ENCODE results near the gene CCNQ.
"Not testable (repeated sequence)": the region's sequence is repeated elsewhere in the genome, so short reads cannot be mapped to it uniquely, and the experiment has no call there.

CCNQ gene

DNA sequence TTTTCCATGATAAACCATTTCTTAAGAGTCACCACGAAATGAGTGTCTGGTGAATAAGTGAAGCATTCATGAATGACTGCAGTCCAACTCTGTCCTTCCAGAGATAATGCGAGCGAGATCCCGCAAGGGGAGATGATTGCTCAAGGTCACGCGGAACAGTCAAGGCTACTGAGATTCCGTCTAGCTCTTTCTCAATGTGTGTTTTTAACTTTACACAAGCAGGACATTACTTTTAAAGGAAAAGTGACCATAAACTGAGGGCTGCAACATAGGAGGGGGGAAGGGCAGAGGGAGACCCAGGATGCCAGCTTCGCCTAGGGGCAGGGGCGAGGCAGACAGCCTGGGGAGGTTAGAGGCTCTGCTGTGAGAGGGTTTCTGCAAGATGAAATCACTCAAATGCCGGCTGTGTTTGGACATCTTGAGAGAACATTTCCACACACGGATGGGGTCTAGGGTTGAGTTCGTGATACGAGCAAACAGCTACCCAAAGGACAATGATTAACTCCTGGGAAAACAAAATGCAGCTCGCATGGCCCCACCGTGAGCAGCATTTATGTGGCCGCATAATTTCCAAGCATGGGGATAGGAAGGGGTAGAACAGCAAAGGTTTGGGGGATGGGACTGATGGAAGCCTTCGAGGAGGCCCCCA lies 23.8 kb upstream of the CCNQ start:
- DNase-seq, result no peak

DNA sequence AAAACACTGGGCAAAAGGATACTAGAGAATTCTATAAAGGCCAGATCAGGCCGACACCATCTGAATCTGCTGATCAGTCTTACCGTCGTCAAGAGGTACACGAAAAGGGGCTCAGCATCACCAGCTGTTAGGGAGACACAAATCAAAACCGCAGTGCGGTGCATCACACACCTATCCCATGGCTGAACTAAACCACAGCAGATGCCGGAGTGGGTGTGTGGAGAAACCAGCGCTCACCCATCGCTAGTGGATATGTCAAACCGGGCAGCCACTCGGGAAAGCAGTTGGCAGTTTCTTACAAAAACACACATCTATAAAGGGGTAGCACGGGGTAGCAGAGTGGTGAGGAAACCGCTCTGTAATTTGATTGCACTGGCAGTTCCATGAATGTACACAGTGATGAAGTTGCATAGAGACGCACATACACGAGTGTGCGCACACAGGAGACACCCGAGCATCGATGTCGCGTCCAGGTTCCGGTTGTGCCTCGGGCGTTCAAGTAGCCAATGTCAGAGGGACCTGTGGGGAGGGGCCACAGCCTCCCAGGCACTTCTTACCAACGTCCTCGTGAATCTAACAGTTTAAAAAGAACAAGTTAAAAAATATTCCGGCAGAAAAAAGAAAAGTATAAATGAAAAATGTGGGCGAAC lies 23.1 kb upstream of the CCNQ start:
- no peak for DNase-seq

DNA sequence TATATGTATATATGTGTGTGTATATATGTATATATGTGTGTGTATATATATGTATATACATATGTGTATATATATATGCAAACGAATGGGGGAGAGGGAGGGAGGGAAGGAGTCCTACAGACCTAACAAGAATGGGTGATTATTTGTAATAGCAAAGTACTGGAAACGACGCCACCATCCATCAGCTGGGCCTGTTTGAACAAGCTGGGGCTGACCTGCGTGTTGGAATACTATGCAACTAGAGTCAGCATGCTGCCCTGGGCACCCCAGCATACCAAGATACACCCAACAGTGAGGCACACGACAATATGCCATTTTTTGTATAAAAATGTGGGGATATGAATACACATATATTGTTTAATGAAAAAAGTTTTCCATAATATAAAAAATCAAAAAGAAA lies 21.6 kb upstream of the CCNQ start:
- DNase-seq, result no peak

DNA sequence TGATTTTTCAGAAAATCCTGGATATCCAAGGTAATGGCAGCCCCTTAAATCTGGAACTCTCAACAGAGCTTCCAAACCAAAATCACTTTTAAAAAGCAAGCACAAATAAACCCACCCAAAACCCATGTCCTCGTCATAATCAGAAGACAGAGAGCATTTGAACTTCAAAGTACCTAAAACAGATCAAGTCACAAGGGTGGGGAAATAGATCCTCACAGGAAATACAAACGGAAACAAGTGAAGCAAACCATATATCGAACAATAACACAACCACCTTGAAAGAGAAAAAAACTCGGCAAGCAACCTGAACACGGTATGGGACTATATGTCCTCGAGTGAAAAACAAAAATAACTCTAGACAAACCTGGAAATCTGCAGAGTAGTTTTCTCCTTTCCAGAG lies 15.9 kb upstream of the CCNQ start:
- DNase-seq, result no peak

DNA sequence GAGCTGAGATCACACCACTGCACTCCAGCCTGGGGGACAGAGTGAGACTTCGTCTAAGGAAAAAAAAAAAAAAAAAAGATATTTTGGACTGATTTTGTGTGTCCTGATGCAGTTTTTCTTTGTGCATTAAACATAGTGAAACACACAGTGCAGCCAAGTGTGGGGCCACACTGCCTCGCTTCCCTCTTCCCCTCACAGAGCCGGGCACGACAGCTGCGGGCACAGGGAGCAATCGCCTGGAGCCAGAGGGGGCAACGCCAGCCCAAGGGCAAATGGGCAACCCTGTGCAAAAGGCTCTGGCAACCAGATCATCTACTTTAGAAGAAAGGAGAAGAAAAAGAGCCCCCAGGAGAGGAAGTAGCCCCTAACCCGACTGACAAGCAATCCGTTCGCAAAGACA lies 13.5 kb upstream of the CCNQ start:
- DNase-seq, result no peak

DNA sequence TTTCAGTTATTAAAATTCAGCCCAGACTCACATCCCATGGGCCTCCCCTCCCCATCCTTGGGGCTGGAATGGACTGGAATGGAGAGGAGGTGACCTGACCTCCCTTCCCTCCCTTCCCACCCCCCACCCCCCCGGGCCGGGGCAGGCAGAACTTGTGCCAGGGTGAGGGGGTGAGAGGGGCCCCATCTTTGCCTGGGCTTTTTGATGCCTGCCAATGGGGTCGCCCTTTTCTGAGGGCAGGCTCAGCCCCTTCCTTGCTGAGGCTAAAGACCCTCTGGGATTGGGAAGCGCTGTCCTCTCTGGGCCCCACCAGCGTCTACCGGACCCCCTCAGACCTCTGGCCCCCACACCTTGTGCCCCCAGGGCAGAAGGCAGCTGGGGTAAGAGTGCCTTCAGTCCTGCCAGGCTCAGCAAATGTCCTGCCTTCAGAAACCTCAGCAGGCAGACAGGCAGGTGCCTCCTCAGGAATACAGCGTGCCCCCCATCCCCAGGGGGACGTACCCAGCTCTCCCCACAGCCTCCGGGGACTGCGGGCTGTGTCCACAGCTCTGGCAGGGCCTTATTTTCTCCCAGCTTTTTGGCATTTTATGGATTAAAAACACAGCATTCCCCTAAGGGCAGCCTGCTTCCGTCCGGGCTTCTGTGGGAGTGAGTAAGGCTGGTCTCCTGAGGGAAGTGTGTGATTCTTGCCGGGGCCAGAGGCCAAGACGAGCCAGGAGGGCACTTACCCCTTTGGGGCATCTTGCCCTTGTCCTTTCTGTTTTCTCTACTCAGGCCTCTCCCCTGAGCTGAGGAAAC lies 12.6 kb upstream of the CCNQ start:
- no peak for DNase-seq

DNA sequence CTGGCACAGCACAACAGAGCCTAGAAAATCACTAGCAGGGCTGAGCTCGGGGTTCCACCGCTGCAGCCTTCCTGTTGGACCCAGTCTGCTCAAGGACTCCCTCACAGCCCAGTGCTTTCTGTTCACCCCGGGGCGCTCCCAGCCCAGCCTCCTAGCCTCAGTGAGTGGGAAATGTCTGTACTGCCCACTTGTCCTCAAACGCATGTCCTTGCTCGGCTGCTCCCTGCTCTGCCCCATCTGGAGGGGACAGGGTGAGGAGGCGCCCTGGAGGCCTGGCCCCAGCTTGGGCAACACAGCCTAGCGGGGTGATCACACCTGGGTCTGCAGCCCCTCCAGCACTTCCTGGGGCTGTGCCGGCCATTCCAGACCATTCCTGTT lies 11.9 kb upstream of the CCNQ start:
- DNase-seq, result no peak

DNA sequence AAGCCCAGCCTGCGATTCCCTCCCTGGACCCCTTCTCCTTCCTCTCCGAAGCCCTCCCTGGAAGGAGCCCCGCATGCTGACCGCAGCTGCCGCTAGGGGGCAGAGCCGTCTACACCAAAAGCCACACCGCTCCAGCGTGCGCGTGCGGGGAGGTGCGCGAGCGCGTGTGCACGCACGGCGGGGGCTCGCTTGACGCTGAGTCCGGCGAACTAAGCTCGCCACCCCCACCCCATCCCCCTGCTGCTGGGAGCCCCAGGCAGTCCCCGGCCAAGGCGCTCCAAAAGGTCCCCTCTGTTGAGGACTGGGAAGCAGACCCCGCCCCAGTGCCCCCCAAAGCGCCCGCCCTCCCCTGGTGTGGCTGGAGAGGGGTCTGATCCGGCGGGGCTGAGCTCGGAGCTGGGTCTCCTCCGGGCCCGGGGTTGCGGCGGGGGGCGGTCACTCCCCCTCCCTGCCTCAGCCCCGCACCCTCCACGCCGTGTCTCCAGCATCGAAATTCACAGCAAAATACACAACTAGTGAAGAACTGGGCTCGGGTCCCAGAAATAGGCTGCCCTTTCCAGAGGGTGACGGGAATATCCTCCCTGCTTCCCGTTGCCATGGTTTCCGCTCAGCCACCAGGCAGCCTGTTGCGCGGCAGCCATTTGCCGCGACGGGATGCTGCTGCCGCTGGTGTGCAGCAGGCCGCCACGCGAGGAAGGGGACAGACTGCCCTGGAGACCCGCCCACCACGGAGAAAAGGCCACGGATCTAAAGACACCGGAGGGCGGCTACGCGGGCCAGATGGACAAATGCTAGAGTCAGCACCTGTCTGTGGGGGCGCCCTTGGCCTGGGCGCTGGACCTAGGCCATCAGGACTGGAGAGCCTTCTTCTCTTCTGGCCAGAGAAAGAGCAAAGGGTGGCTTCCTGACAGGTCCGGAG lies 11.2 kb upstream of the CCNQ start:
- DNase-seq, result peak; percentile 75

DNA sequence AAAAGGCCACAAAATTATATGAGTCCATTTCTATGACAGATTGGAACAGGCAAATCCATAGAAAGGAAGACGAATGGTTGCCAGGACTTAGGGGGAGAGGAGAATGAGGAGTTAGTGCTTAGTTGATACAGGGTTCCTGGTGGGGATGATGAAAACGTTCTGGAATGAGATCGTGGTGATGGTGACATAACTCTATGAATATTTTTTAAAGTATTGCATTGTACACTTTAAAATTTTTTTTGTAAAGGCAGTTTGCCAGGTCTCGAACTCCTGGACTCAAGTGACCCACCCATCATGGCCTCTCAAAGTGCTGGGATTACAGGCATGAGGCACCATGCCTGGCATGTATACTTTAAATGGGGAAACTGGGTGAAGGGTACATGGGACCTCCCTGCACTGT lies 9.9 kb upstream of the CCNQ start:
- DNase-seq, result peak; percentile 36

DNA sequence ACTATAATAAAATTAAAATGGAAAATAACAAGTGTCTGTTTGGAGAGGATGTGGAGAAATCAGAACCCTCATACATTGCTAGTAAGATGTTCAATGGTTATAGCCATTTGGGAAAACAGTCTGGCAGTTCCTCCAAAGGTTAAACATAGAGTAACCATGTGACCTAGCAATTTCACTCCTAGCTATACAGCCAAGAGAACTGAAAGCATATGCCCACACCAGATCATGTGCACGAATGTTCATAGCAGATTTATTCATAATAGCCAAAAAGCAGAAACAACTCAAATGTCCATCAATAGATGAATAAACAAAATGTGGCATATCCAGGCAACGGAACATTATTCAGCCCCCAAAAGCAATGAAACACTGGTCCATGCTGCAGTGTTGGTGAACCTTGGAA lies 9.4 kb upstream of the CCNQ start:
- DNase-seq, result no peak

DNA sequence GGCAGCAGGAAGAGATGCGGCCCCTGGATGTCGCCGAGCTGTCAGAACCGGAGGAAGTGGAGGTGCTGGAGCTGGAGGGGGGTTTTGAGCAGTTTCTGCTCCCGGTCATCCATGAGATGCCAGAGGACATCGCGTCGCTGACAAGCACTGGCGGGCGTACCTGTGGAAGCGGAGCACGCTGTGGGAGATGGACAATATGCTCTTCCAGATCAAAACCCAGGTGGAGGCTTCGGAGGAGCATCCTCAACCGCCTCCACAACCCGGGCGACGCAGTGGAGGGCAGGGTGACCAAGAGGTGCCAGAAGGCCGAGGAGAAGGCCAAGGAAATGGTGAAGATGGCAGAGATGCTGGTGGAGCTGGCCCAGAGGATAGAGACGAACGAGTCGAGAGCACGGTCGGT lies 7.6 kb upstream of the CCNQ start:
- DNase-seq, result no peak

DNA sequence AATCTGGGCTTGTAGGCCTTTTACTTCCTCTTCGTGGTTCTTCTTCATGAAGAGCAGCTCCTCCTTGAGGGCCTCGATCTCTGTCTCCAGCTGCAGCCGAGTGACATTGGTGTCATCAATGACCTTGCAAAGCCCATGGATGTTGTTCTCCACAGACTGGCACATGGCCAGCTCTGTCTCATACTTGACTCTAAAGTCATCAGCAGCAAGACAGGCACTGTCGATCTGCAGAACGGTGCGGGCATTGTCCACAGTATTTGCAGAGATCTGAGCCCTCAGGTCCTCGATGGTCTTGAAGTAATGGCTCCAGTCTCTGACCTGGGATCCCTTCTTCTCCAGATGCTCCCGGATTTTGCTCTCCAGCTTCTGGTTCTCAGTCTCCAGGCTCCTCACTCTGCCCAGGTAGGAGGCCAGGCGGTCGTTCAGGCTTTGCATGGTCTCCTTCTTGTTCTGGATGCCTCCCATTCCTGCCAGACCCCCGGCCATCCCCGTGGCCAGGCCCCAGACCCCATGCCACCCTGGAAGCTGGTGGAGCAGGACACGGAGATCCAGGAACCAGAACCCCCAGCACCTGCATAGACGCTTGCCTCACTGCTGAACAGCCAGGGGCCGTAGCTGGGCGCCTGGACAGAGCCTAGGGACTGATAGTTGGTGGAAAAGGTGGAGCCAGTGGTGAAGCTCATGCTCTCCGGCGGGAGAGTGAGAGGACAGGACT lies 5.9 kb upstream of the CCNQ start:
- DNase-seq, result not testable (repeated sequence)

DNA sequence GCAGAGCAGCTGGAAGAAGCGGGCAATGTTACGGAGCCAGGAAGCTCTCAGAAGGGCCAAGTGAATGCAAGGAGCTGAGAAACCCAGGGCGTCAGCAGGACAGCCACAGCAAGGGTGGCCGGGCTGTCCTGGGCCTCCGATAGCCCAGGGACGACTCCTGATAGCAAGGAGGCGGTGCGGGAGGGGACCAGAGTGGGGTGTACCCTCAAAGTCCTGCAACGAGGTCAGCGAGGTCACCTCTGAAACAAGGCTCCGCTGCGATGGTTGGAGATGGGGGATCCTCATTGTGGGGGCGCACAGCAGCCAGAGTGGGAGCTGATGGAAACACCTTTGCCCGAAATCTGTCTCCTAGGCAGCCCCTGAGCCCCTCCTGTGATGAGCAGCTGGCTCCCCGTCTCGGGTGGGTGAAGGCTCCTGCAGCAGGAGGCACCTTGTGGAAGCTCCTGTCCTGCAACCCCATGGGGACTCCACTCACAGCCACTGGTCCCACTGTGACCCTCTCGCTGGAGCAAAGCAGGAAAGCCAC lies 4.3 kb upstream of the CCNQ start:
- no peak for DNase-seq

DNA sequence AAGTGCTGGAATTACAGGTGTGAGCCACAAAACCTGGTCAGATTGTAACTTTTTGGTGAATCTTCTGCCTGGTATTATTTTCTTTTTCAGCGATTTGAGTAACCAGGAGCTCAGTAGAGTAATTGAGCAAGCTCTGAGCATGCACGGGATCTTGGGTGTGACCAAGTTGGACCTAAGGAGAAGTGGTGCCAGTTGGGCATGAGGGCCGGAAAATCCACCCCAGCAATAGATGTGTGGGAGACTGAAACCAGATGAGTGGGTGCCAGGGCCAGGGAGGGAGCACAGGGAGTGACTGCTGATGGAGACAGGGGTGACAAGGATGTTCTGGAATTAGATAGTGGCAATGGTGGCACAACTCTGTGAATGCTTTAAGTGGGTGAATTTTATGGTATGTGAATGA lies 3.7 kb upstream of the CCNQ start:
- DNase-seq, result no peak

DNA sequence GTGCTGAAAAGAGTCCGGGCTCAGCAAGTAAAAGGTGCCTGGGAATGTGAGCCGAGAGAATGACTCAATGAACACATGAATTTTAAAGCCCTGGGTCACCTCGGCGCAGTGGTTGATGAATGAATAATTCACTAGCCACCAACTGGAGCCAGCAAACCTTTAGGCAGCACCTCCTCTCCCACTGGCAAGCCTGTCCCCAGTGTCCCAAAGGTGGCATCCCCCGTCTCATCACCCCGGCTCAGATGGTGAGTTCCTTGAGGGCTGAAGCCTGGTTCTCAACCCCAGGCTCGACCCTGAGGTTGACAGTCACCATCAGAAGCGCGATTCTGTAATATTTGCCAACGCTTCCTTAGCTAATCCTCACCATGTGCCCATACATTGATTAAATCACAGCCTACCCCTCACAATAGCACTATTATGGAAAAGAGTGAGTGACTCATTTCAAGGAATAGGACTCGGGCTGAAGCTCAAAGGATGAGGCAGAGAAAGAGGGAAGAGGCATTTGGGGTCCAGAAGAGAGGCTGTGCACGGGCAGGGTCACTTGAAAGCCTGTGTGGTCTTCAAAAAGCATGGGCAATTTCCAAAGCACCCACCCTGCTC lies 2.7 kb upstream of the CCNQ start:
- no peak for DNase-seq

DNA sequence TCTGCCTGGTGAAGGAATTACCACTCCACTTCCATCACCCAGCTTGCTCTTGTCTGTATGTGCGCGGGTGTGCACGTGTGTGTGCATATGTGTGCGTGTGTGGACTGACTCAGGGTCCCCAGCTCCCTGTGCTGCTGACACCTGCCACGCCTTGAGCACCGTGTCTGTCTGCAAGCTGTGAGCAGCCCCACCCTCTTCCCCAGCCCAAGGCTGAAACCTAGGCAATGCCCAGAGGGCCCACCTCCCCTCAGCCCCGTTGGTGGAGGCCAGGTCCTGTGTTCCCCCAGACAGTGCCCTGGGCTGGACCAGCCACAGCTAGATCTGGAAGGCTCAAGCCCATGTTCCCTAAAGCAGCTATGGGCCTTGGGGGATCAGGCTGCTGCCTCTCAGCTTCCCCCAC lies 2.0 kb upstream of the CCNQ start:
- no peak for DNase-seq

DNA sequence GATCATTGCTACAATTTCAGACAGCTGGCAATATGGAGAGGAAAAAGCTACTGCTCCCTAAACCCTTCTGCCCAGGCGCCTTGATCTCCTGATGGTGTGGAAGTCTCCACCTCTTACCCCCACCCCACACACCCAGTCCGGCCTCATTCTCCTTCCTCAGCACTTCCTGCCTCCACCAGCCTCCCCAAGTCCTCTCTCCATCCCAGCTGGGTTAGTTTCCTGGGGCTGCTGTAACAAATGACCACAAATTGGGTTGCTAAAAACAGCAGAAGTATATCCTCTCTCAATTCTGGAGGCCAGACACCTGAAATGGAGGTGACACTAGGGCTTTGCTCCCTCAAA lies 1.1 kb upstream of the CCNQ start:
- DNase-seq, result no peak

DNA sequence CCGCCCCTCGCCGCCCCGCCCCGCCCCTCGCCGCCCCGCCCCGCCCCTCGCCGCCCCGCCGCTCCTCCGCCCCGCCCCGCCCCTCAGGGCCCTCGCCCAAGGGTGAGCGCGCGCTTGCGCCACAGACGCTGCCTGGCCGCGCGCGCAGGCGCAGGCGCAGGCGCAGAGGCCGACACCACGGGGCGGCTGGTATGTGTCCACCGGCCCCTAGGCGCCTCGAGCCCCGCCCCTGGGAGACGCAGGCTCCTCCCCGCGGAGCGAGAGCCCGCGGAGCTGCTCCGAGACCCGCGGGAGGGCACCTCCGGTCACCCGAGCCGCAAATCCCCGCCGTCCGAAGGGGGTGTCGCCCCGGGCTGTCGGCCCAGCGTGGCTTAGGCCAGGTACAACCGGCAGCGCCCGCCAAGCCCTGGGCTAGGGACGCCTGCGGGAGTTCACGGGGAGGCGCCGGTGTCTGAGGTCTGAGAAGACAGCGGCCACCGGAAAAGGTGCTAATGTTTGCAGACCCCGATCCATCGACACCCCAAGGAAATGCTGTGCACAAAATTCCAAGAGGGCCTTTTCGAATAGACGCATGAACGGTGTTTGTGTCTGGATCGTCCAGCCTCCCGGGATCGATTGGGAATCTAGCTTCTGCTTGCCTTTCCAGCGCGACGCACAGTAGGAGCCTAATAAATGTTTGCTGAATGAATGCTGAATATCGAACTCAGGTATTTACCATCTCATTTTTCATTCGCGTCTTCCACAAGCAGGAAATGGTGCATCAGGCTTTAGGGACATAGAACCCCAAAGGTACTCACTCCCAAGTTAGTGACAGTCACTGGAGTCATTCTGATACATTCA lies 473 bp upstream of the CCNQ start:
- peak; percentile 87 for DNase-seq

DNA sequence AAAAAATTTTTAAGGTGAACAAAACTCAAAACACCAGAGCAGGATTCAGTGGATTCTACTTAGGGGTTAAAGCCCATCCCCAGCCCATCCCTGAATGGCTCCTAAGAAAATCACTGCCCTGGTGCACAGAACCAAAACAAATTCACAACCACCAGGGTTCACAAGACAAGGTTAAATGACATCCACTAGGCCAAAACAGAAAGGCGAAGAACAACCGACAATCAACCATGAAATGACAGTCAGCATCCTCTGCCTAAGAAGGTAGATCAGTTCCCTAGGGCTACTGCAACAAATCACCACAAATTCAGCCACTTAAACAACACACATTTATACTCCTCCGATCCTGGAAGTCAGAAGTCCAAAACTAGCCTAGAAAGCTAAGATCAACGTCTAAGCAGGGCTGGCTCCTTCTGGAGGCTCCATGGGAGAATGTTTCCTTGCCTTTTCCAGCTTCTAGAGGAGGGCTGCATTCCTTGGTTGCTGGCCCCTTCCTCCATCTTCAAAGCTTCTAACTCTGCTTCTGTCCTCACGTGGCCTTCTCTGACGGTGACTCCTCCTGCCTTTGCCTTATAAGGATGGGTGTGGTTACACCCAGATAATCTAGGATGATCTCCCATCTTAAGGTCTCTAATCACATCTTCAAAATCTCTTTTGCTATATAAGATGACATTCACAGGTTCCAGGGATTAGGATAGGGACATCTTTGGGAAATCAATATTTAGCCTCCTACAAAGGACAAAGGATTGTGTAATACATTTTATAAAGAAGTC lies 1.8 kb downstream of the CCNQ start:
- DNase-seq, result no peak

All from fibroblast of skin of abdomen (primary cell).